A549 treated with Mapracorat at 1 μM for 4 hours (cell line): ENCODE results near the gene MAP3K10. TPM values are rescaled to one million over a fixed set of nuclear protein-coding genes. Genes with fewer than 3 reads are reported as not detected.

Experiments used
- total RNA-seq: library from RNA; stranded (reverse); fragments of 200-300 nt; extraction: Qiagen RNA extraction; gene quantifications from 5 replicates; pipeline ENCODE4 v1.2.3, GENCODE V29; 2022

MAP3K10 gene
- total RNA-seq, result 12.1 to 16.8 TPM (median 15.5 TPM) in 5 replicates

GRCh38 chr19:40190891-40191835 is at the start of gene MAP3K10:
Gene MAP3K10, plus strand, starts transcription at chr19:40191426. Its CDS starts 606 bp downstream, at chr19:40192032.

GRCh38 chr19:40217934-40218890 is 27.0 kb downstream of the MAP3K10 start, which contains the start of gene TTC9B:
Gene TTC9B, minus strand, starts transcription at chr19:40218384. Its CDS starts 3 bp downstream, at chr19:40218381.

Other genes starting within 250 kb of the MAP3K10 start
- gene PSMC4, start 220.3 kb upstream of the MAP3K10 start, total RNA-seq, result 258 to 283 TPM (median 272 TPM) in 5 replicates
- gene ZNF546, start 194.4 kb upstream of the MAP3K10 start, total RNA-seq, result 1.5 to 2.7 TPM (median 2.2 TPM) in 5 replicates
- gene ZNF780B, start 135.2 kb upstream of the MAP3K10 start, total RNA-seq, result 4.7 to 7.3 TPM (median 6.0 TPM) in 5 replicates
- 24.3 to 31.5 TPM (median 27.6 TPM) in 5 replicates for gene ZNF780A, start 100.5 kb upstream of the MAP3K10 start, total RNA-seq
- 0.21 to 0.47 TPM (median 0.34 TPM) in 4 of 5 replicates, not detected in the other for gene TTC9B, start 27.0 kb downstream of the MAP3K10 start, total RNA-seq
- 0.13 to 0.44 TPM (median 0.16 TPM) in 5 replicates for gene CCNP, start 35.3 kb downstream of the MAP3K10 start, total RNA-seq
- gene AKT2, start 93.9 kb downstream of the MAP3K10 start, total RNA-seq, result 123 to 189 TPM (median 171 TPM) in 5 replicates
- gene C19orf47, start 157.0 kb downstream of the MAP3K10 start, total RNA-seq, result 25.5 to 31.7 TPM (median 30.0 TPM) in 5 replicates
- 258 to 266 TPM (median 261 TPM) in 5 replicates for gene PLD3, start 157.3 kb downstream of the MAP3K10 start, total RNA-seq
- 0.17 to 0.38 TPM (median 0.26 TPM) in 5 replicates for gene HIPK4, start 198.8 kb downstream of the MAP3K10 start, total RNA-seq
- 0.95 to 1.8 TPM (median 1.4 TPM) in 5 replicates for gene PRX, start 222.0 kb downstream of the MAP3K10 start, total RNA-seq
- 22.5 to 38.9 TPM (median 31.3 TPM) in 5 replicates for gene SERTAD1, start 234.6 kb downstream of the MAP3K10 start, total RNA-seq